DND-41 (cell line): ENCODE results near the gene FBXO38.

Source experiments
- ATAC-seq: fragments of 200-7000 bp; cut with Tn5 transposase; 3 replicates; pipeline ENCODE4 v1.9.1; 2021; ENCODE audit warnings: low read depth; ENCODE audit not compliant: insufficient read depth
- DNase-seq: peaks from one replicate; pipeline ENCODE4 v3.0.0-alpha.2; 2020
- H2AFZ ChIP-seq: 2 replicates; pipeline ENCODE4 v1.6.0; 2012; ENCODE audit warnings: low read depth, low read length
- H3K27ac ChIP-seq: 2 replicates; pipeline ENCODE4 v1.5.1; 2012; ENCODE audit warnings: low read length, inconsistent platforms
- H3K27me3 ChIP-seq: fragments of 200-600 bp; sonication (generic); 2 replicates; pipeline ENCODE4 v1.6.0; 2012; ENCODE audit warnings: low read length, mild to moderate bottlenecking, inconsistent platforms; ENCODE audit not compliant: insufficient read depth, poor library complexity
- H3K36me3 ChIP-seq: 2 replicates; pipeline ENCODE4 v1.5.1; 2012; ENCODE audit warnings: low read length, inconsistent platforms; ENCODE audit not compliant: insufficient read depth
- H3K4me1 ChIP-seq: 2 replicates; pipeline ENCODE4 v1.5.1; 2012; ENCODE audit warnings: mild to moderate bottlenecking, low read length; ENCODE audit not compliant: insufficient read depth
- H3K4me2 ChIP-seq: 2 replicates; pipeline ENCODE4 v1.6.0; 2012; ENCODE audit warnings: mild to moderate bottlenecking, moderate library complexity, low read length, inconsistent platforms; ENCODE audit not compliant: insufficient read depth
- H3K4me3 ChIP-seq, 2 experiments: fragments of 200-600 bp in 1 of 2; shearing (Covaris generic) in 1 of 2; 2 replicates each; pipeline ENCODE4 v1.5.1; 2012 to 2016; ENCODE audit warnings: inconsistent platforms in 2 of 2, low read length in 2 of 2, mild to moderate bottlenecking in 2 of 2, low read depth in 1 of 2, moderate library complexity in 1 of 2
- H3K79me2 ChIP-seq: 2 replicates; pipeline ENCODE4 v1.6.0; 2012; ENCODE audit warnings: low read length, inconsistent platforms; ENCODE audit not compliant: insufficient read depth
- H3K9ac ChIP-seq: 2 replicates; pipeline ENCODE4 v1.6.0; 2012; ENCODE audit warnings: low read depth, mild to moderate bottlenecking, inconsistent platforms, low read length, moderate library complexity
- H3K9me3 ChIP-seq: 2 replicates; pipeline ENCODE4 v1.5.1; 2012; ENCODE audit warnings: low read length, moderate library complexity, mild to moderate bottlenecking, inconsistent platforms; ENCODE audit not compliant: insufficient read depth, severe bottlenecking
- H4K20me1 ChIP-seq: 2 replicates; pipeline ENCODE4 v1.6.0; 2012; ENCODE audit warnings: low read length; ENCODE audit not compliant: insufficient read depth
- CTCF ChIP-seq: IDR thresholded peaks from 2 replicates; pipeline ENCODE4 v1.5.1; 2012; ENCODE audit warnings: borderline replicate concordance, low read length, moderate library complexity, mild to moderate bottlenecking; ENCODE audit not compliant: poor library complexity, severe bottlenecking; ENCODE audit errors: extremely low read depth
- EZH2 ChIP-seq: IDR thresholded peaks from 3 replicates; pipeline ENCODE4 v1.6.1; 2012; ENCODE audit warnings: borderline replicate concordance, low read depth, mild to moderate bottlenecking, moderate library complexity, low read length, inconsistent platforms; ENCODE audit not compliant: severe bottlenecking

The FBXO38 gene

GRCh38 chr5:148491793-148492184 lies 108.0 kb downstream of the FBXO38 start:
- ATAC-seq: no peak
- H3K4me3 ChIP-seq: no peak overlapping the region
- TF ChIP-seq CTCF (no peak), EZH2 (no peak)
- no peaks in the 10 kb centered on the region for H3K4me1 ChIP-seq
- no peaks in the 10 kb centered on the region for H3K9me3 ChIP-seq
- H3K4me2 ChIP-seq: no peak overlapping the region
- no peaks in the 10 kb centered on the region for H3K36me3 ChIP-seq
- peaks cover 17% of the 10 kb centered on the region for H3K27me3 ChIP-seq
- H3K9ac ChIP-seq: no peak overlapping the region
- no peak overlapping the region for H3K27ac ChIP-seq
- H3K79me2 ChIP-seq: no peaks in the 10 kb centered on the region
- no peak overlapping the region for H2AFZ ChIP-seq
- no peak for DNase-seq
- no peaks in the 10 kb centered on the region for H4K20me1 ChIP-seq

- Histone ChIP-seq H3K27me3 (peaks cover 12% of the 10 kb centered on the region), H4K20me1 (no peaks in the 10 kb centered on the region), H3K79me2 (no peaks in the 10 kb centered on the region), H2AFZ (no peak overlapping the region), H3K4me2 (no peak overlapping the region), H3K9me3 (no peaks in the 10 kb centered on the region), H3K9ac (no peak overlapping the region), H3K36me3 (no peaks in the 10 kb centered on the region), H3K27ac (no peak overlapping the region), H3K4me3 (no peak overlapping the region), H3K4me1 (no peaks in the 10 kb centered on the region)
- TF ChIP-seq CTCF (no peak), EZH2 (no peak)
- no peak for DNase-seq
- ATAC-seq: no peak
These were observed 108.6 kb downstream of the FBXO38 start for GRCh38 chr5:148492351-148492750.
